SU-DHL-6 (cell line): ENCODE results near the gene SCYGR1.

Experiments used
- EZH2phosphoT487 ChIP-seq: fragments of 200-600 bp; sonication (generic), shearing (Covaris generic); conservative IDR thresholded peaks from 2 replicates; pipeline ENCODE4 v1.6.1; 2018; ENCODE audit warnings: mild to moderate bottlenecking, antibody characterized with exemption, low read length, moderate library complexity, mixed read lengths
- TF ChIP-seq, protein P1 (sequence below): fragments of 200-600 bp; sonication (generic); IDR thresholded peaks from one replicate; pipeline ENCODE4 v1.5.1; 2017; ENCODE audit warnings: antibody characterized with exemption, mild to moderate bottlenecking, low read length, moderate library complexity; ENCODE audit not compliant: insufficient read depth, poor library complexity, severe bottlenecking

- TF ChIP-seq, protein P1, sequence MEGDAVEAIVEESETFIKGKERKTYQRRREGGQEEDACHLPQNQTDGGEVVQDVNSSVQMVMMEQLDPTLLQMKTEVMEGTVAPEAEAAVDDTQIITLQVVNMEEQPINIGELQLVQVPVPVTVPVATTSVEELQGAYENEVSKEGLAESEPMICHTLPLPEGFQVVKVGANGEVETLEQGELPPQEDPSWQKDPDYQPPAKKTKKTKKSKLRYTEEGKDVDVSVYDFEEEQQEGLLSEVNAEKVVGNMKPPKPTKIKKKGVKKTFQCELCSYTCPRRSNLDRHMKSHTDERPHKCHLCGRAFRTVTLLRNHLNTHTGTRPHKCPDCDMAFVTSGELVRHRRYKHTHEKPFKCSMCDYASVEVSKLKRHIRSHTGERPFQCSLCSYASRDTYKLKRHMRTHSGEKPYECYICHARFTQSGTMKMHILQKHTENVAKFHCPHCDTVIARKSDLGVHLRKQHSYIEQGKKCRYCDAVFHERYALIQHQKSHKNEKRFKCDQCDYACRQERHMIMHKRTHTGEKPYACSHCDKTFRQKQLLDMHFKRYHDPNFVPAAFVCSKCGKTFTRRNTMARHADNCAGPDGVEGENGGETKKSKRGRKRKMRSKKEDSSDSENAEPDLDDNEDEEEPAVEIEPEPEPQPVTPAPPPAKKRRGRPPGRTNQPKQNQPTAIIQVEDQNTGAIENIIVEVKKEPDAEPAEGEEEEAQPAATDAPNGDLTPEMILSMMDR: no peak
- no peak for TF ChIP-seq EZH2phosphoT487
Observed at GRCh38 chr2:227415538-227416424, 28.0 kb upstream of the SCYGR1 start.
